ENCODE results near the gene ANKRD11.
"Not testable (repeated sequence)": the region's sequence is repeated elsewhere in the genome, so short reads cannot be mapped to it uniquely, and the experiment has no call there.

Gene ANKRD11

DNA sequence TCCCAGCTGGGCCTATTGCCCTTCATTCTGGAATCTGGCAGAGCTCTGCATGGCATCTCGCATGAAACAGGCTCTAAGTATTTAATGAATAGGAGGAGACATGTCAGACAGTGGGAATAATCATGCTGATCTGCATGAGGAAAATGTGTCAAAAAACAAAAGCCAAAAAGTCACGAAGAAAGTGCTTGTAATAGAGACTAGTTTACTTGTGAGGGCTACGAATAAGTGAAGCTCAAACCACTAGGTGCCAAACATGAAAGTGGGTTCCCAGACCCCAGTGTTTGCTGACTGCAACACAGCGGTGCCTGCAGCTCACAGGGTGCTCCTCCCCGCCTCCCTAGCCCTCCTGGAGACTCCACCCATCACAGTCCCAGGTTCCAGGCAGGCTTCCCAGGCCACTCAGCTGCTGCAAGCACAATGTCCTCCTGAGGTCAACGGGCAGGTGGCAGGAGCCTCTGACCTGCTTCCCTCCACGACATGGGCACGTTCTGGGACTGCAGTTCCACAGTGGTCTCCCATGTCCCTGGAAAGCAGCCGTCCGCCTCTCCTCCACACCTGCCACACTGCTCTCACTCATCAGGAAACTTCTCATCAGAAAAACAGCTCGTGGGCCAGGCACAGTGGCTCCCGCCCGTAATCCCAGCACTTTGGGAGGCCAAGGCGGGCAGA, 96.5 kb downstream of the ANKRD11 start:
- TF ChIP-seq, protein P1, sequence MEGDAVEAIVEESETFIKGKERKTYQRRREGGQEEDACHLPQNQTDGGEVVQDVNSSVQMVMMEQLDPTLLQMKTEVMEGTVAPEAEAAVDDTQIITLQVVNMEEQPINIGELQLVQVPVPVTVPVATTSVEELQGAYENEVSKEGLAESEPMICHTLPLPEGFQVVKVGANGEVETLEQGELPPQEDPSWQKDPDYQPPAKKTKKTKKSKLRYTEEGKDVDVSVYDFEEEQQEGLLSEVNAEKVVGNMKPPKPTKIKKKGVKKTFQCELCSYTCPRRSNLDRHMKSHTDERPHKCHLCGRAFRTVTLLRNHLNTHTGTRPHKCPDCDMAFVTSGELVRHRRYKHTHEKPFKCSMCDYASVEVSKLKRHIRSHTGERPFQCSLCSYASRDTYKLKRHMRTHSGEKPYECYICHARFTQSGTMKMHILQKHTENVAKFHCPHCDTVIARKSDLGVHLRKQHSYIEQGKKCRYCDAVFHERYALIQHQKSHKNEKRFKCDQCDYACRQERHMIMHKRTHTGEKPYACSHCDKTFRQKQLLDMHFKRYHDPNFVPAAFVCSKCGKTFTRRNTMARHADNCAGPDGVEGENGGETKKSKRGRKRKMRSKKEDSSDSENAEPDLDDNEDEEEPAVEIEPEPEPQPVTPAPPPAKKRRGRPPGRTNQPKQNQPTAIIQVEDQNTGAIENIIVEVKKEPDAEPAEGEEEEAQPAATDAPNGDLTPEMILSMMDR (IDR thresholded peaks at IDR 0.05; ENCODE audit: low read depth, low read length): no peak
- H3K9me3 ChIP-seq (ENCODE audit: severe bottlenecking): no peaks in the 10 kb centered on the region
- no peak for DNase-seq
- H3K27ac ChIP-seq: no peak overlapping the region
- no peak overlapping the region for H3K4me3 ChIP-seq (ENCODE audit: low read depth, low read length)
- H3K27me3 ChIP-seq (ENCODE audit: insufficient read depth, low read depth, severe bottlenecking): no peaks in the 10 kb centered on the region
- H3K36me3 ChIP-seq: no peaks in the 10 kb centered on the region

GRCh38 chr16:89392881-89393737, 97.3 kb downstream of the ANKRD11 start:
- Histone ChIP-seq H3K9me3 (ENCODE audit: severe bottlenecking) (no peaks in the 10 kb centered on the region), H3K27me3 (ENCODE audit: insufficient read depth, low read depth, severe bottlenecking) (no peaks in the 10 kb centered on the region), H3K27ac (no peak overlapping the region), H3K4me3 (ENCODE audit: low read depth, low read length) (no peak overlapping the region), H3K36me3 (no peaks in the 10 kb centered on the region)
- TF ChIP-seq, protein P1 (IDR thresholded peaks at IDR 0.05; ENCODE audit: low read depth, low read length): no peak
- DNase-seq: no peak

GRCh38 chr16:89390224-89390583, 100.2 kb downstream of the ANKRD11 start:
- H3K27me3 ChIP-seq (ENCODE audit: insufficient read depth, low read depth, severe bottlenecking); DNase-seq; H3K4me3 ChIP-seq (ENCODE audit: low read depth, low read length); H3K36me3 ChIP-seq; H3K27ac ChIP-seq; H3K9me3 ChIP-seq (ENCODE audit: severe bottlenecking): not testable (repeated sequence)

DNA sequence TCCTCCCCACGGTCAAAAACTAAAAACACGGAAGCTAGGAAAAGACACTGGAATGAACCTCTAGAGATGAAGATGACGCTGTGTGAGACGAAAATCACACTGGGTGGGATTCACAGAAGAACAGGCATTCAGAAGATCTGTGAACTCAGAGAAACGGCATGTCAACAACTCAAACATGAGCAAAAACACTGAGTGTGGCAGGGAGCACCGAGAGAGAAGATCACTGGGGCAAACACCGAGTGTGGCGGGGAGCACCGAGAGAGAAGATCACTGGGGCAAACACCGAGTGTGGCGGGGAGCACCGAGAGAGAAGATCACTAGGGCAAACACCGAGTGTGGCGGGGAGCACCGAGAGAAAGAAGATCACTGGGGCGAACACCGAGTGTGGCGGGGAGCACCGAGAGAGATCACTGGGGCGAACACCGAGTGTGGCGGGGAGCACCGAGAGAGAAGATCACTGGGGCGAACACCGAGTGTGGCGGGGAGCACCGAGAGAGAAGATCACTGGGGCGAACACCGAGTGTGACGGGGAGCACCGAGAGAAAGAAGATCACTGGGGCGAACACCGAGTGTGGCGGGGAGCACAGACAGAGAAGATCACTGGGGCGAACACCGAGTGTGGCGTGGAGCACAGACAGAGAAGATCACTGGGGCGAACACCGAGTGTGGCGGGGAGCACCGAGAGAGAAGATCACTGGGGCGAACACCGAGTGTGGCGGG, 100.7 kb downstream of the ANKRD11 start:
- H3K36me3 ChIP-seq; H3K9me3 ChIP-seq (ENCODE audit: severe bottlenecking); DNase-seq: not testable (repeated sequence)

GRCh38 chr16:89388536-89388935, 101.8 kb downstream of the ANKRD11 start:
- Histone ChIP-seq H3K36me3 (no peaks in the 10 kb centered on the region), H3K9me3 (ENCODE audit: severe bottlenecking) (no peaks in the 10 kb centered on the region), H3K27me3 (ENCODE audit: insufficient read depth, low read depth, severe bottlenecking) (no peaks in the 10 kb centered on the region), H3K27ac (no peak overlapping the region), H3K4me3 (ENCODE audit: low read depth, low read length) (no peak overlapping the region)
- no peak for DNase-seq
- TF ChIP-seq, protein P1 (IDR thresholded peaks at IDR 0.05; ENCODE audit: low read depth, low read length): no peak

More for the DNA sequence above, 100.7 kb downstream of the ANKRD11 start:
- H3K27me3 ChIP-seq (ENCODE audit: insufficient read depth, low read depth, severe bottlenecking); H3K27ac ChIP-seq; H3K4me3 ChIP-seq (ENCODE audit: low read depth, low read length): not testable (repeated sequence)

DNA sequence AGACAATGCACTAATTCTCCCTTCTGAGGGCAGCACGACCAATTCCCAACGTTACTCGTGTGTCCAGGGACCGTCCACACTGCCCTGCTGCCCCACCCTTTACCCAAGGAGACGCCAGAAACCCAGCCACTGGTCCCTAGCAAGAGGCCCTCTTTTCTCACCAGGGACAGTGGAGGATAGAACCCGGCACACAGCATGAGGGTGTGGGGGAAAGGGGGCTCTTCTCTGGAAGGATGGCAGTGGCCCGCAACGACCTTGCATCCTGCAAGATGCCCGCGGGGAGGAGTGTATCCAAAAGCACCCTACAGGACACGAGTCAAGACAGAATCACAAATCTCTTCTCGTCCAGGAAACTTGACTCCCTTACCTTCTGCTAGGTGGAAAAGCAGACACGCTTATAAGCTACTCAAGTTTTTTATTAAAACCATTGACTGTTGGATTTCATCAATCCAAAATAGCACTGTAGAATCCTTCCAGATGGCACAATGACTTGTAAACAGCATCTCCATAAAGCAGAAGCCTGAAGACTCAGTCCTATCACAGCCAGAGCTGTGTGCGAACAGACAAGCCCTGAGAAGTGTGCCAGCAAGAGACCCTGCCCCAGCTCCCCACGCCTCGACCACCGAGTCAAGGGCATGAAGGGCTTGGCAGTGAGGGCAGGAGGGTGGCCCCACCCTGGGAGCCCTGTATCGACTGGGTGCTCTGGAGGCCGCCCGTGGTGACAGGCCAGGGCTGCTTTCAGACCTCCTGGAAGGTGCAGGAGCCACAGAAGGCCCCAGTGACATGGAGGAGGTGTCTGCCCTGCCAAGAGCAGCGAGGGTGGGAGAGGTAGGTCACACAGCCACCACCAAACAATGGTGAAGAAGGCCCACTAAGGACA, 103.8 kb downstream of the ANKRD11 start:
- Histone ChIP-seq H3K27ac (no peak overlapping the region), H3K9me3 (ENCODE audit: severe bottlenecking) (no peaks in the 10 kb centered on the region), H3K4me3 (ENCODE audit: low read depth, low read length) (no peak overlapping the region), H3K27me3 (ENCODE audit: insufficient read depth, low read depth, severe bottlenecking) (no peaks in the 10 kb centered on the region), H3K36me3 (no peaks in the 10 kb centered on the region)
- TF ChIP-seq, protein P1 (IDR thresholded peaks at IDR 0.05; ENCODE audit: low read depth, low read length): no peak
- DNase-seq: no peak
